ENCODE data around the gene MYO7B.

The MYO7B gene

GRCh38 chr2:127572841-127573240 is 37.4 kb downstream of the MYO7B start:
- ATAC-seq (ENCODE audit: low read depth) = no peak
- H3K4me3 ChIP-seq (ENCODE audit: severe bottlenecking) = no peak overlapping the region
- no peaks in the 10 kb centered on the region for H3K27me3 ChIP-seq (ENCODE audit: insufficient read depth, poor library complexity, severe bottlenecking)
- TF ChIP-seq, protein P1, sequence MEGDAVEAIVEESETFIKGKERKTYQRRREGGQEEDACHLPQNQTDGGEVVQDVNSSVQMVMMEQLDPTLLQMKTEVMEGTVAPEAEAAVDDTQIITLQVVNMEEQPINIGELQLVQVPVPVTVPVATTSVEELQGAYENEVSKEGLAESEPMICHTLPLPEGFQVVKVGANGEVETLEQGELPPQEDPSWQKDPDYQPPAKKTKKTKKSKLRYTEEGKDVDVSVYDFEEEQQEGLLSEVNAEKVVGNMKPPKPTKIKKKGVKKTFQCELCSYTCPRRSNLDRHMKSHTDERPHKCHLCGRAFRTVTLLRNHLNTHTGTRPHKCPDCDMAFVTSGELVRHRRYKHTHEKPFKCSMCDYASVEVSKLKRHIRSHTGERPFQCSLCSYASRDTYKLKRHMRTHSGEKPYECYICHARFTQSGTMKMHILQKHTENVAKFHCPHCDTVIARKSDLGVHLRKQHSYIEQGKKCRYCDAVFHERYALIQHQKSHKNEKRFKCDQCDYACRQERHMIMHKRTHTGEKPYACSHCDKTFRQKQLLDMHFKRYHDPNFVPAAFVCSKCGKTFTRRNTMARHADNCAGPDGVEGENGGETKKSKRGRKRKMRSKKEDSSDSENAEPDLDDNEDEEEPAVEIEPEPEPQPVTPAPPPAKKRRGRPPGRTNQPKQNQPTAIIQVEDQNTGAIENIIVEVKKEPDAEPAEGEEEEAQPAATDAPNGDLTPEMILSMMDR (IDR thresholded peaks at IDR 0.05; ENCODE audit: poor library complexity, severe bottlenecking) = no peak
- no peak for DNase-seq (ENCODE audit: low spot score)
- H3K9me3 ChIP-seq (ENCODE audit: severe bottlenecking) = no peaks in the 10 kb centered on the region
- H3K4me1 ChIP-seq (ENCODE audit: insufficient read depth, poor library complexity, severe bottlenecking) = no peaks in the 10 kb centered on the region
- no peaks in the 10 kb centered on the region for H3K36me3 ChIP-seq (ENCODE audit: low read depth)
- no peak overlapping the region for H3K27ac ChIP-seq (ENCODE audit: poor library complexity, severe bottlenecking)

GRCh38 chr2:127573298-127573697 is 37.8 kb downstream of the MYO7B start:
- DNase-seq (ENCODE audit: low spot score) = no peak
- Histone ChIP-seq H3K4me3 (ENCODE audit: severe bottlenecking) (no peak overlapping the region), H3K27me3 (ENCODE audit: insufficient read depth, poor library complexity, severe bottlenecking) (no peaks in the 10 kb centered on the region), H3K4me1 (ENCODE audit: insufficient read depth, poor library complexity, severe bottlenecking) (no peaks in the 10 kb centered on the region), H3K27ac (ENCODE audit: poor library complexity, severe bottlenecking) (no peak overlapping the region), H3K9me3 (ENCODE audit: severe bottlenecking) (no peaks in the 10 kb centered on the region), H3K36me3 (ENCODE audit: low read depth) (no peaks in the 10 kb centered on the region)
- ATAC-seq (ENCODE audit: low read depth) = no peak
- TF ChIP-seq, protein P1 (IDR thresholded peaks at IDR 0.05; ENCODE audit: poor library complexity, severe bottlenecking) = no peak

DNA sequence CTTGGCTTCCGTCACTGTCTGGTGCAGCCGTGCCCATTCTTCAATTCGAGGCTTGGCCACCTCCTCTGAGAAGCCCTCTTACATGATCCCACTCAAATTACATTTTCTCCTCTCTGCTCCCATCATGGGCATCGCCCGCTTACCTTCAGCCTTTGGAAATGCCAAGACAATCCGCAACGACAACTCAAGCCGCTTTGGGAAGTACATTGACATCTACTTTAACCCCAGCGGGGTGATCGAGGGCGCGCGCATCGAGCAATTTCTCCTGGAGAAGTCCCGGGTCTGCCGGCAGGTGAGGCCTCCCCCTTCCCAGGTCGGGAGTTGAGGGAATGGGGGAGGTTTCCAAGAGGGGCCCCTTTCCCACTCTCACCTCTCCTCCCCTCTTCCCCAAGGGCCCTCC is 38.3 kb downstream of the MYO7B start:
- TF ChIP-seq, protein P1 (IDR thresholded peaks at IDR 0.05; ENCODE audit: poor library complexity, severe bottlenecking) = no peak
- H3K27ac ChIP-seq (ENCODE audit: poor library complexity, severe bottlenecking) = no peak overlapping the region

GRCh38 chr2:127574656-127575055 is 39.2 kb downstream of the MYO7B start:
- Histone ChIP-seq H3K27ac (ENCODE audit: poor library complexity, severe bottlenecking) (no peak overlapping the region), H3K27me3 (ENCODE audit: insufficient read depth, poor library complexity, severe bottlenecking) (no peaks in the 10 kb centered on the region), H3K4me3 (ENCODE audit: severe bottlenecking) (no peak overlapping the region), H3K4me1 (ENCODE audit: insufficient read depth, poor library complexity, severe bottlenecking) (no peaks in the 10 kb centered on the region), H3K9me3 (ENCODE audit: severe bottlenecking) (no peaks in the 10 kb centered on the region), H3K36me3 (ENCODE audit: low read depth) (no peaks in the 10 kb centered on the region)
- DNase-seq (ENCODE audit: low spot score) = no peak
- no peak for ATAC-seq (ENCODE audit: low read depth)
- TF ChIP-seq, protein P1 (IDR thresholded peaks at IDR 0.05; ENCODE audit: poor library complexity, severe bottlenecking) = no peak

More for the DNA sequence above, 38.3 kb downstream of the MYO7B start:
- no peak overlapping the region for H3K4me3 ChIP-seq (ENCODE audit: severe bottlenecking)
- H3K27me3 ChIP-seq (ENCODE audit: insufficient read depth, poor library complexity, severe bottlenecking) = no peaks in the 10 kb centered on the region
- no peak for DNase-seq (ENCODE audit: low spot score)
- H3K9me3 ChIP-seq (ENCODE audit: severe bottlenecking) = no peaks in the 10 kb centered on the region
- no peaks in the 10 kb centered on the region for H3K4me1 ChIP-seq (ENCODE audit: insufficient read depth, poor library complexity, severe bottlenecking)
- ATAC-seq (ENCODE audit: low read depth) = no peak
- no peaks in the 10 kb centered on the region for H3K36me3 ChIP-seq (ENCODE audit: low read depth)

DNA sequence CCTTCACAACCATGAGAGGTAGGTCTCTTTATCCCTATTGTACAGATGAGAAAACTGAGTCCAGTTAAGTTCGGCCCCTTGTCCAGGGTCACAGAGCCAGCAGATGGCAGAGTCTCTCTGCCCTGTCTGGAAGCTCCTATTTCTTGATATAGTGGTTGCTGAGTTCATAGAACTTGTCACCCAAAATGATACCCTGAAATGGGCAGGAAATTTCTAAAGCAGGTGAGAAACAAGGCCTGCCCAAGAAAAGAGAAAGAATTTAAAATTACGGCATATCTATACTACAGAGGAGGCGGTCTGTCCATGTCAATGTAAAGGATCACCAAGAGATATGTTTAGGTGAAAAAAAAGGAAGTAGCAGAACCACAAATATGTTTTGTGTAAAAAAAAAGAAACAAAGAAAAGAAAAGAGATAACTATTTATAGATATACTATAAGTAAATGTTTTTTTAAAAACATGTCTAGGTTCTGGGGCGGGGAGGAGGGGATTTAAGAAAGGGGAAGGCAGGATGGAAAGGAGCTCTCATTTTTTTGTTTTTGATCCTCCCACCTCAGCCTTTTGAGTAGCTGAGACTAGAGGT is 39.8 kb downstream of the MYO7B start:
- ATAC-seq (ENCODE audit: low read depth) (no peak), DNase-seq (ENCODE audit: low spot score) (no peak)
- TF ChIP-seq, protein P1 (IDR thresholded peaks at IDR 0.05; ENCODE audit: poor library complexity, severe bottlenecking) = no peak
- Histone ChIP-seq H3K27ac (ENCODE audit: poor library complexity, severe bottlenecking) (no peak overlapping the region), H3K4me3 (ENCODE audit: severe bottlenecking) (no peak overlapping the region), H3K36me3 (ENCODE audit: low read depth) (no peaks in the 10 kb centered on the region), H3K9me3 (ENCODE audit: severe bottlenecking) (no peaks in the 10 kb centered on the region), H3K27me3 (ENCODE audit: insufficient read depth, poor library complexity, severe bottlenecking) (no peaks in the 10 kb centered on the region), H3K4me1 (ENCODE audit: insufficient read depth, poor library complexity, severe bottlenecking) (no peaks in the 10 kb centered on the region)
